Upper lobe of left lung (tissue), 6 donors: ENCODE data around the gene CBR1. TPM values are rescaled to one million over a fixed set of nuclear protein-coding genes. Genes with fewer than 3 reads are reported as not detected.

Experiments used
- ATAC-seq, 2 donors: fragments of 200-7000 bp; cut with Tn5 transposase; one replicate each; pipeline ENCODE4 v1.9.1; 2022; ENCODE audit warnings: mild to moderate bottlenecking in 2 of 2, moderate library complexity in 2 of 2; ENCODE audit not compliant: low FRiP score in 2 of 2
- DNase-seq, 2 donors: peaks; one replicate each; pipeline ENCODE4 v3.0.0-alpha.2; 2019 to 2020
- H3K27ac ChIP-seq, 4 donors: fragments of 200-600 bp; sonication (generic); one replicate each; pipeline ENCODE4 v1.5.1; 2016 to 2019
- H3K27me3 ChIP-seq, 4 donors: fragments of 200-600 bp; sonication (generic); one replicate each; pipeline ENCODE4 v1.5.1; 2017 to 2019
- H3K36me3 ChIP-seq, 4 donors: fragments of 200-600 bp; sonication (generic); one replicate each; pipeline ENCODE4 v1.5.1; 2016 to 2019
- H3K4me1 ChIP-seq, 4 donors: fragments of 200-600 bp; sonication (generic); one replicate each; pipeline ENCODE4 v1.5.1; 2018 to 2019
- H3K4me3 ChIP-seq, 4 donors: fragments of 200-600 bp; sonication (generic); one replicate each; pipeline ENCODE4 v1.5.1; 2017 to 2019; ENCODE audit warnings: mild to moderate bottlenecking in 2 of 4, moderate library complexity in 1 of 4
- H3K9me3 ChIP-seq, 4 donors: fragments of 200-600 bp; sonication (generic); one replicate each; pipeline ENCODE4 v1.5.1; 2018 to 2019
- CTCF ChIP-seq, 6 experiments: fragments of 450-650 bp in 4 of 6; fragments of 200-600 bp in 2 of 6; sonication (generic) in 2 of 6; IDR thresholded peaks; one replicate each; pipeline ENCODE4 v1.5.1; 2016 to 2019; ENCODE audit warnings: antibody characterized with exemption in 6 of 6
- EP300 ChIP-seq, 4 donors: sonication (generic); formaldehyde crosslinking; IDR thresholded peaks; one replicate each; pipeline ENCODE4 v1.5.1; 2017; ENCODE audit warnings: antibody characterized with exemption in 4 of 4, control low read depth in 2 of 4
- POLR2A ChIP-seq, 4 donors: fragments of 450-650 bp; IDR thresholded peaks; one replicate each; pipeline ENCODE4 v1.5.1; 2016 to 2017; ENCODE audit warnings: antibody characterized with exemption in 4 of 4, mild to moderate bottlenecking in 2 of 4
- POLR2AphosphoS5 ChIP-seq, 2 donors: sonication (generic); formaldehyde crosslinking; IDR thresholded peaks; one replicate each; pipeline ENCODE4 v1.5.1; 2017; ENCODE audit warnings: antibody characterized with exemption in 2 of 2
- WGBS, 2 donors: methylation state at CpG; one replicate each; pipeline ENCODE4 v1.1.5; 2017 to 2018; 5-methylcytosine and 5-hydroxymethylcytosine counted together
- small RNA-seq, 4 donors: library from RNA; depleted of rRNA; stranded (forward); fragments of <200 nt; gene quantifications; one replicate each; pipeline ENCODE3, GENCODE V24; 2016
- total RNA-seq, 6 donors: library from RNA; depleted of rRNA in 4 of 6; stranded (reverse); fragments of >200 nt in 4 of 6; gene quantifications; one replicate each; pipeline versions ENCODE4 v1.1.0 to v1.2.1, GENCODE V29; 2016 to 2021
- donor health status: DM: no; HTN: no; CAD: no; lungs with moderate emphysema.
- donor health status: DM: no; HTN: yes; CAD: no; lungs with severe emphysema.

The CBR1 gene
- total RNA-seq, 6 donors from 2014 or later, result 62.6 to 322 (median 106) TPM

GRCh38 chr21:36115138-36115730, 45.4 kb downstream of the CBR1 start:
- no peaks in the 10 kb centered on the region for H3K27me3 ChIP-seq
- peaks cover 0 to 24% (median 12%) of the 10 kb centered on the region in 4 donors for H3K4me1 ChIP-seq
- WGBS, 2 donors, result 76 to 80% methylated on average over 6 of the region's 6 CpGs
- DNase-seq (no peak), ATAC-seq (no peak)
- no peak overlapping the region for H3K27ac ChIP-seq
- H3K9me3 ChIP-seq, result no peaks in the 10 kb centered on the region
- no peaks in the 10 kb centered on the region for H3K36me3 ChIP-seq
- H3K4me3 ChIP-seq, result no peak overlapping the region
- TF ChIP-seq EP300 (IDR thresholded peaks at IDR 0.05) (no peak), CTCF (IDR thresholded peaks at IDR 0.05) (no peak), POLR2A (IDR thresholded peaks at IDR 0.05) (no peak), POLR2AphosphoS5 (IDR thresholded peaks at IDR 0.05) (no peak)

GRCh38 chr21:36117286-36117741, 47.5 kb downstream of the CBR1 start:
- no peaks in the 10 kb centered on the region for H3K9me3 ChIP-seq
- H3K27ac ChIP-seq, result peak overlapping the region in 3 of 4 donors; percentile 40 to 60 (median 59)
- ATAC-seq (no peak), DNase-seq (no peak)
- no peaks in the 10 kb centered on the region for H3K36me3 ChIP-seq
- TF ChIP-seq POLR2AphosphoS5 (IDR thresholded peaks at IDR 0.05) (no peak), CTCF (IDR thresholded peaks at IDR 0.05) (no peak), POLR2A (IDR thresholded peaks at IDR 0.05) (no peak), EP300 (IDR thresholded peaks at IDR 0.05) (no peak)
- peaks cover 0 to 24% (median 12%) of the 10 kb centered on the region in 4 donors for H3K4me1 ChIP-seq
- 54 to 65% methylated on average over 2 of the region's 2 CpGs for WGBS, 2 donors
- no peak overlapping the region for H3K4me3 ChIP-seq
- no peaks in the 10 kb centered on the region for H3K27me3 ChIP-seq

DNA sequence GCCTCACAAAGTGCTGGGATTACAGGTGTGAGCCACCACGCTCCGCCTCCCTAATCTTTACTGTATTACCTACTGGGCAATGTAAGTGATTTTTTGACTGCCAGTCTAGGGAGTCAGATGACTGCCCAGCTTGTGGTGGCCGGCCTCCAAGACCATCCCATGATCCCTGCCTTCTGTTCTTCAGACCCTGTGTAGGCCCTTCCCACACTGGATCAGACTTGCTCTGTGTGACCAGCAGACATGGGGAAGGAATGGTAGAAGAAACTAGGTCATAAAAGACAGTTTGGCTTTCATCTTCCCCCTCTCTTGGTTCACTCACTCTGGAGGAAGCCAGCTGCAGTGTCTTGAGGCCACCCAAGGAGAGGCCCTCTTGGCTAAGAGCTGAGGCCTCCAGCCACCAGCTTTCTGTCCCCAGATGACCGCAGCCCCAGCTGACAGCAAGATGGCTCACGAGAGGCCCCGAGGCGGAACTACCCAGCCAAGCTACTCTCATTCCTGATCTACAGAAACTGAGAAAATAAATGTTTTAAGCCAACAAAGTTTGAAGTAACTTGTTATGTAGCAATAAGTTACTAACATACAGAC, 50.6 kb downstream of the CBR1 start:
- Histone ChIP-seq H3K4me1 (peaks cover 0 to 7% (median 3%) of the 10 kb centered on the region in 4 donors), H3K9me3 (no peaks in the 10 kb centered on the region), H3K27me3 (no peaks in the 10 kb centered on the region), H3K36me3 (no peaks in the 10 kb centered on the region), H3K4me3 (no peak overlapping the region), H3K27ac (peak overlapping the region in 3 of 4 donors; percentile 0 to 54 (median 4))
- no peak for DNase-seq
- 68 to 83% methylated on average over 6 to 7 of the region's 7 CpGs for WGBS, 2 donors
- peak; percentile 38 to 60 for ATAC-seq
- TF ChIP-seq POLR2AphosphoS5 (IDR thresholded peaks at IDR 0.05) (no peak), EP300 (IDR thresholded peaks at IDR 0.05) (no peak), POLR2A (IDR thresholded peaks at IDR 0.05) (no peak), CTCF (IDR thresholded peaks at IDR 0.05) (no peak)

Small RNA genes lying within 50 kb of the gene (small RNA-seq; reads per million reads assigned to genes)
- gene RNU6-992P, result 0 reads per million in 4 donors

Other genes starting within 250 kb of the CBR1 start
- 10 to 100 TPM; 16.0 to 55.5 (median 25.1) TPM for gene SETD4, start 9.5 kb upstream of the CBR1 start, total RNA-seq
- gene CBR3, start 65.1 kb downstream of the CBR1 start, total RNA-seq, result 1 to 10 TPM; 3.8 to 8.4 (median 6.2) TPM
- gene DOP1B, start 86.8 kb downstream of the CBR1 start, total RNA-seq, result 10 to 100 TPM; 13.7 to 78.6 (median 23.0) TPM